ENCODE measurements around the gene EYS. TPM values are rescaled to one million over a fixed set of nuclear protein-coding genes. Genes with fewer than 3 reads are reported as not detected.

The EYS gene
- total and polyA plus RNA-seq, 2 of the 8 experiments (the other 6 are each of a cell fraction or from before 2014, with no cell fraction given) = 0.05 to 0.13 TPM

DNA sequence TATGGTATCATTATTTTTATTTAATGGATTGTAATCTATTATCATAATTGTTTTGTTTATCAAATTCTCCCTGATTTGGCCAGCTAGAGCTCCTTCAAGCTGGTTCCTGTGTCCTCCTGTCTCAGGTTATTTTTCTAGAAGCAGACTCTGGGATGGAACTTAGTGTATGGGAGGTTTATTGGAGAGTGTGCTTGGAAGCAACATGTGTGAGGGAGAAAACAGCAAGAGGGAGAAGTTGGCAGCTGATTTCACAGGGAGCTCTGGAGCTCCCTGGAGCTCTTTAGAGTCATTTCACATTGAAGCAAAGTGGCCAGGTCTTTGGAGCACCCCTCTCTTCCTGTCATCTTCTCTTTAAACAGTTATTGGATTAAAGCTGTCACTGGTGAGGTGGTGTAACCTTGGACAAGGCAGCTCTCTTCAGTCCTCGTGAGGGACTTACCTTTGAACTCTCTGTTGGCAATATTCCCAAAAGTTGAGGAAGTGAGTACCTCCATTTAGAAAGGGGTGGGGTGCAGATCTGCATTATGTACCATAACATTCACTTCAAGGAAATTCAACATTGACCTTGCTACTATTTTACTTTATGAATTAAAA is 1967.8 kb downstream of the EYS start:
- H3K18ac ChIP-seq (ENCODE audit: extremely low read depth, low read length) = no peak overlapping the region
- no peak overlapping the region for H2BK20ac ChIP-seq (ENCODE audit: low read length)
- no peak overlapping the region for H2BK15ac ChIP-seq (ENCODE audit: low read length)
- no peaks in the 10 kb centered on the region for H3K36me3 ChIP-seq (ENCODE audit: control insufficient read depth in 2 of 4, insufficient read depth in 4 of 4, low read length in 3 of 4)
- H3K23ac ChIP-seq (ENCODE audit: insufficient read length) = no peak overlapping the region
- H3K23me2 ChIP-seq (ENCODE audit: low read depth, low read length) = no peaks in the 10 kb centered on the region
- no peak overlapping the region for H2AFZ ChIP-seq (ENCODE audit: low read length)
- no peaks in the 10 kb centered on the region for H4K20me1 ChIP-seq (replicated peaks in 1 of 2; ENCODE audit: control insufficient read depth in 1 of 2, insufficient read depth in 2 of 2, low read length in 2 of 2)
- H3K4ac ChIP-seq (replicated peaks; ENCODE audit: insufficient read length, low read depth, low read length) = no peak overlapping the region
- CTCF ChIA-PET (ENCODE audit: partially characterized antibody) = no interaction called here
- H2BK5ac ChIP-seq (ENCODE audit: low read depth, low read length) = no peak overlapping the region
- no peak overlapping the region for H3K4me2 ChIP-seq (ENCODE audit: insufficient read depth in 1 of 2, low read depth in 2 of 2, low read length in 2 of 2)
- no peak overlapping the region for H3K9ac ChIP-seq (replicated peaks in 1 of 4; ENCODE audit: extremely low read depth in 1 of 4, low read depth in 3 of 4, low read length in 3 of 4)
- no peak overlapping the region for H4K5ac ChIP-seq (ENCODE audit: insufficient read length, low read depth, low read length)
- POLR2A ChIA-PET (ENCODE audit: partially characterized antibody) = no interaction called here
- H3K79me2 ChIP-seq (ENCODE audit: control insufficient read depth in 1 of 2, insufficient read depth in 2 of 2, low read length in 2 of 2) = no peaks in the 10 kb centered on the region
- H2BK12ac ChIP-seq (ENCODE audit: low read depth, low read length) = no peak overlapping the region
- WGBS, 2 experiments (ENCODE audit: extremely low coverage in 1 of 2, insufficient coverage in 1 of 2, insufficient read length in 1 of 2, insufficient replicate concordance in 2 of 2, low coverage in 1 of 2, low lambda C conversion rate in 2 of 2, missing lambda C conversion rate in 1 of 2) = 93% methylated on average over 1 of the region's 1 CpG; no CpG with 5 or more reads in 1 of the 2 experiments
- FAIRE-seq (no peak), DNase-seq (ENCODE audit: low read depth in 1 of 2, low spot score in 2 of 2) (no peak)
- TF ChIP-seq ATF2 (IDR thresholded peaks at IDR 0.05; ENCODE audit: low read length) (no peak), SUZ12 (IDR thresholded peaks at IDR 0.05; ENCODE audit: low read length) (no peak), GABPA (IDR thresholded peaks at IDR 0.05; ENCODE audit: borderline replicate concordance, insufficient read depth, low read length) (no peak), FOSL1 (IDR thresholded peaks at IDR 0.05; ENCODE audit: insufficient read depth, low read depth, low read length) (no peak), EP300 (IDR thresholded peaks at IDR 0.05; ENCODE audit: borderline replicate concordance in 1 of 2, low read depth in 2 of 2, low read length in 2 of 2) (no peak), SIN3A (conservative IDR thresholded peaks at IDR 0.05 in 1 of 2, IDR thresholded peaks at IDR 0.05 in 1 of 2; ENCODE audit: low read depth in 1 of 2, low read length in 2 of 2) (no peak), HDAC2 (IDR thresholded peaks at IDR 0.05; ENCODE audit: borderline replicate concordance in 1 of 2, low read depth in 2 of 2, low read length in 2 of 2) (no peak), CHD1 (IDR thresholded peaks at IDR 0.05; ENCODE audit: low read depth, low read length) (no peak), SP1 (IDR thresholded peaks at IDR 0.05; ENCODE audit: low read depth, low read length) (no peak), EZH2 (IDR thresholded peaks at IDR 0.05; ENCODE audit: low read depth, low read length, severe bottlenecking) (no peak), EGR1 (IDR thresholded peaks at IDR 0.05; ENCODE audit: borderline replicate concordance, low read depth, low read length) (no peak)
- H4K91ac ChIP-seq (replicated peaks; ENCODE audit: insufficient read length, low read length) = no peak overlapping the region
- no peak overlapping the region for H3K27ac ChIP-seq (ENCODE audit: low read depth, low read length)
- no peaks in the 10 kb centered on the region for H3K4me1 ChIP-seq (replicated peaks in 1 of 4; ENCODE audit: control insufficient read depth in 3 of 4, insufficient read depth in 4 of 4, low read length in 3 of 4)
- H3K56ac ChIP-seq (replicated peaks; ENCODE audit: insufficient read length, low read depth, low read length) = no peak overlapping the region
- no peaks in the 10 kb centered on the region for H3K79me1 ChIP-seq (ENCODE audit: low read depth, low read length)
- H3K4me3 ChIP-seq (ENCODE audit: extremely low read depth in 1 of 4, insufficient read depth in 2 of 4, low read depth in 3 of 4, low read length in 4 of 4) = no peak overlapping the region
- H2AK5ac ChIP-seq (ENCODE audit: low read depth, low read length) = no peak overlapping the region
- no peak overlapping the region for H4K8ac ChIP-seq (ENCODE audit: extremely low read depth, insufficient read depth, low read length)
- H3K27me3 ChIP-seq (replicated peaks in 1 of 4; ENCODE audit: control insufficient read depth in 3 of 4, extremely low read depth in 1 of 4, insufficient read depth in 3 of 4, low read length in 3 of 4) = no peaks in the 10 kb centered on the region
- no peaks in the 10 kb centered on the region for H3K9me3 ChIP-seq (ENCODE audit: insufficient read depth in 2 of 2, low read depth in 1 of 2, low read length in 1 of 2)
- no peak overlapping the region for H3K14ac ChIP-seq (ENCODE audit: insufficient read length)
- no peak overlapping the region for H2BK120ac ChIP-seq (replicated peaks; ENCODE audit: low read depth, low read length)

All from H1 (cell line).